AG09319 (cell line): ENCODE data around the gene VTI1A.

Source experiments
- DNase-seq: peaks from one replicate; pipeline ENCODE4 v3.0.0-alpha.2; 2010; ENCODE audit warnings: low read depth; ENCODE audit errors: extremely low read depth
- CTCF ChIP-seq: IDR thresholded peaks from 2 replicates; pipeline ENCODE4 v1.5.1; 2011; ENCODE audit warnings: low read depth, mild to moderate bottlenecking, inconsistent platforms, low read length, moderate library complexity

Gene VTI1A

GRCh38 chr10:112849546-112849945, 402.5 kb downstream of the VTI1A start:
- DNase-seq, result no peak
- TF ChIP-seq CTCF, result no peak

GRCh38 chr10:112851181-112851580, 404.2 kb downstream of the VTI1A start:
- TF ChIP-seq CTCF, result no peak
- no peak for DNase-seq

GRCh38 chr10:112851588-112852211, 404.7 kb downstream of the VTI1A start:
- TF ChIP-seq CTCF, result no peak
- no peak for DNase-seq

GRCh38 chr10:112852306-112852705, 405.3 kb downstream of the VTI1A start:
- no peak for DNase-seq
- TF ChIP-seq CTCF, result no peak

- TF ChIP-seq CTCF, result no peak
- no peak for DNase-seq
Observed at GRCh38 chr10:112855134-112855533, 408.1 kb downstream of the VTI1A start.

- DNase-seq, result no peak
Observed at GRCh38 chr10:112857493-112857892, 410.5 kb downstream of the VTI1A start.

GRCh38 chr10:112858986-112859651, 412.1 kb downstream of the VTI1A start:
- DNase-seq, result no peak
- TF ChIP-seq CTCF, result no peak

More at GRCh38 chr10:112857493-112857892, 410.5 kb downstream of the VTI1A start:
- TF ChIP-seq CTCF, result no peak
